GM18517 (cell line): ENCODE measurements around the gene USP17L11.
"Not testable (repeated sequence)": the region's sequence is repeated elsewhere in the genome, so short reads cannot be mapped to it uniquely, and the experiment has no call there.

Source experiments
- ATAC-seq: cut with Tn5 transposase; IDR thresholded peaks from one replicate; pipeline ENCODE4 v1.9.1; 2021; ENCODE audit warnings: mild to moderate bottlenecking, moderate library complexity; ENCODE audit not compliant: unreplicated experiment

USP17L11 gene, protein sequence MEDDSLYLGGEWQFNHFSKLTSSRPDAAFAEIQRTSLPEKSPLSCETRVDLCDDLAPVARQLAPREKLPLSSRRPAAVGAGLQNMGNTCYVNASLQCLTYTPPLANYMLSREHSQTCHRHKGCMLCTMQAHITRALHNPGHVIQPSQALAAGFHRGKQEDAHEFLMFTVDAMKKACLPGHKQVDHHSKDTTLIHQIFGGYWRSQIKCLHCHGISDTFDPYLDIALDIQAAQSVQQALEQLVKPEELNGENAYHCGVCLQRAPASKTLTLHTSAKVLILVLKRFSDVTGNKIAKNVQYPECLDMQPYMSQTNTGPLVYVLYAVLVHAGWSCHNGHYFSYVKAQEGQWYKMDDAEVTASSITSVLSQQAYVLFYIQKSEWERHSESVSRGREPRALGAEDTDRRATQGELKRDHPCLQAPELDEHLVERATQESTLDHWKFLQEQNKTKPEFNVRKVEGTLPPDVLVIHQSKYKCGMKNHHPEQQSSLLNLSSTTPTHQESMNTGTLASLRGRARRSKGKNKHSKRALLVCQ

DNA sequence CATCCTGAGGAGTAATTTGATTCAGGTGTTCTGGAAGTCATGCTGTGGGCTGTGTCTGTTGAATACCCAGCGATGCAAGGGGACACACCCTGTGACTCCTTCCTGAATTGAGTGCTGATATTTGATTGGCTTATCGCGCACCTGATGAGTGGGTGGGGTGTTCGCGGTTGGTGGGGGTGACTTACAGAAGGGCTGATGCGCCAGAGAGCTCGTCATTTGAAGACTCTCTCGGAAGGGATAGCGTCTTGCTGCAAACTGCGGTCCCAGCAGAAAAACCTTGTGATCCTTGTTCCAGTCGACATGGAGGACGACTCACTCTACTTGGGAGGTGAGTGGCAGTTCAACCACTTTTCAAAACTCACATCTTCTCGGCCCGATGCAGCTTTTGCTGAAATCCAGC is at the start of gene USP17L11:
USP17L11 (plus strand) TSS at position 301 of the 400 bp plus-strand sequence; CDS start at position 301, 0 bp downstream.
- not testable (repeated sequence) for ATAC-seq

DNA sequence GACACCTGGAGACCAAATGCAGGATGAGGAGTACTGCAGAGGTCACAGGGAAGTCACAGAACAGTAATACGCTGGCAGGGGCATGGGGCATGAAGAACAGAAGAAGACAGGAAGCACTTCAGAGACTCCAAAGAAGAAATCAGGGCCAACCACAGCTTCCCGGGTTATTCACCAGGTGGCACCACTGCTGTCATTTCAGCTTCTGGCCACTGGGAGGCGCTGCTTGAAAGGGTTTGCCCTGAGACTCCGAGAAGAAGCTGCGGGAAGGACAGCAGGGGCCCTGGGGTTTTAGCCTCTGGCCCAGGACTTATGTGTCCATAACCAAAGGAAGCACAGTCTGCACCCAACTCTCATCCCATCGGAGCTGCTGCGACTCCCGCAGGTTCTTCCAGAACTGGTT is 49.2 kb upstream of the USP17L11 start:
- not testable (repeated sequence) for ATAC-seq

DNA sequence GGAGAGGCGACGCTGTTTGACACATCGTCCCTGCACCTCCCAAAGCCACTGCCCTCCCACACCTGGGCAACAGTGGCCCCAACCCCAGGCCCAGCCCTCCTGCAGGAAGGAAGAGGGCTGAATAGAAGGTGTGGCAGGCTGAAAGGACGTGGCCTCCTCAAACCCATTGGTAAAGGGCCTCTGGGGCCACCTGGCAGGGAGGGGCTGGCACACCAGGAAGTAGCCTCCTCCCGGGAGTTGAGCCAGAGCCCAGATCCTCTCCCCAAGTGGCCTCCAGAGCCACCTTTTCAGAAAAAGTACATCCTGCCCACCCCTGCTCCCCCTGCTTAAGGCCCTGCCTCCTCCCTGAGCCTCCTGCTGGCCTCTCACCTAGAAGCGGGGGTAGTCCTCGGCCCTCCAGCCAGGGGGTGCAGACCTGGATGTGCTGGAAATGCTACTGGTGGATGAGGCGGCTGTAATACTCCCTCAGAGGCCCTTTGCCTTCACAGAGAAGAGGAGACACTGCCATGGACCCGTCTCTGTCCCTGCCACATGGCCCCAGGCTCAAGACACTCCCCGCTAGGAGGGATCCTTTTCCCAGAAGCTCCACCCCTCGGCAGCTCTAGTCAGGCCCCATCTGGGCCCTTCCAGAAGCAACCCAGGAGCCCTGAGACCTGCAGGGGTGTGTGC is 45.3 kb upstream of the USP17L11 start, which contains the start of gene FAM90A26:
FAM90A26 (plus strand) TSS at position 619 of the 669 bp plus-strand sequence. CDS start 2,764 bp downstream, outside the sequence.
- not testable (repeated sequence) for ATAC-seq

DNA sequence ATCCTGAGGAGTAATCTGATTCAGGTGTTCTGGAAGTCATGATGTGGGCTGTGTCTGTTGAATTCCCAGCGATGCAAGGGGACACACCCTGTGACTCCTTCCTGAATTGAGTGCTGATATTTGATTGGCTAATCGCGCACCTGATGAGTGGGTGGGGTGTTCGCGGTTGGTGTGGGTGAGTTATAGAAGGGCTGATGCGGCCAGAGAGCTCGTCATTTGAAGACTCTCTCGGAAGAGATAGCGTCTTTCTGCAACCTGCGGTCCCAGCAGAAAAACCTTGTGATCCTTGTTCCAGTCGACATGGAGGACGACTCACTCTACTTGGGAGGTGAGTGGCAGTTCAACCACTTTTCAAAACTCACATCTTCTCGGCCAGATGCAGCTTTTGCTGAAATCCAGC is 4.8 kb upstream of the USP17L11 start, which contains the start of gene USP17L10:
USP17L10 (plus strand) TSS at position 301 of the 400 bp plus-strand sequence; CDS start at position 301, 0 bp downstream.
- ATAC-seq: not testable (repeated sequence)

DNA sequence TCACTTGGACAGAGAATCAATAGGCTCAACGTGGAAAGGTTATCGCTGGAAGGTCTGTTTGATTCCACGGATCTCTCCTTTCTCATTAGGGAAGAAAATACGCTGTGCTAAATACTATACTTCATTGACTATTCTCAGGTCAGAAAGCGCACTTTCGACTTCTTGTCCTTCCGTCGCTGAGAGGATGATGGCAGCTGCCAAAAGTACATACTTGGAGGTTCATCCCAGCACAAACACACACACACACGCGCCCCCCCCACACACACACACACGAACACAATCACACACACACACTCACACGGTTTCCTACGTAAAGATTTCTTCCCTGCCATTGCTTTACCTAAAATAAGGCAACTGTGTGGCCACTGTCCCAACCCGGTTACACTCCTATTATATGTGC is 504 bp upstream of the USP17L11 start:
- ATAC-seq: not testable (repeated sequence)

DNA sequence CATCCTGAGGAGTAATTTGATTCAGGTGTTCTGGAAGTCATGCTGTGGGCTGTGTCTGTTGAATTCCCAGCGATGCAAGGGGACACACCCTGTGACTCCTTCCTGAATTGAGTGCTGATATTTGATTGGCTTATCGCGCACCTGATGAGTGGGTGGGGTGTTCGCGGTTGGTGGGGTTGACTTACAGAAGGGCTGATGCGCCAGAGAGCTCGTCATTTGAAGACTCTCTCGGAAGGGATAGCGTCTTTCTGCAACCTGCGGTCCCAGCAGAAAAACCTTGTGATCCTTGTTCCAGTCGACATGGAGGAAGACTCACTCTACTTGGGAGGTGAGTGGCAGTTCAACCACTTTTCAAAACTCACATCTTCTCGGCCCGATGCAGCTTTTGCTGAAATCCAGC is 4.6 kb downstream of the USP17L11 start, which contains the start of gene USP17L12:
USP17L12 (plus strand) TSS at position 301 of the 400 bp plus-strand sequence; CDS start at position 301, 0 bp downstream.
- not testable (repeated sequence) for ATAC-seq

DNA sequence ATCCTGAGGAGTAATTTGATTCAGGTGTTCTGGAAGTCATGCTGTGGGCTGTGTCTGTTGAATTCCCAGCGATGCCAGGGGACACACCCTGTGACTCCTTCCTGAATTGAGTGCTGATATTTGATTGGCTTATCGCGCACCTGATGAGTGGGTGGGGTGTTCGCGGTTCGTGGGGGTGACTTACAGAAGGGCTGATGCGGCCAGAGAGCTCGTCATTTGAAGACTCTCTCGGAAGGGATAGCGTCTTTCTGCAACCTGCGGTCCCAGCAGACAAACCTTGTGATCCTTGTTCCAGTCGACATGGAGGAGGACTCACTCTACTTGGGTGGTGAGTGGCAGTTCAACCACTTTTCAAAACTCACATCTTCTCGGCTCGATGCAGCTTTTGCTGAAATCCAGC is 9.4 kb downstream of the USP17L11 start, which contains the start of gene USP17L13:
USP17L13 (plus strand) TSS at position 301 of the 400 bp plus-strand sequence; CDS start at position 301, 0 bp downstream.
- ATAC-seq: not testable (repeated sequence)

DNA sequence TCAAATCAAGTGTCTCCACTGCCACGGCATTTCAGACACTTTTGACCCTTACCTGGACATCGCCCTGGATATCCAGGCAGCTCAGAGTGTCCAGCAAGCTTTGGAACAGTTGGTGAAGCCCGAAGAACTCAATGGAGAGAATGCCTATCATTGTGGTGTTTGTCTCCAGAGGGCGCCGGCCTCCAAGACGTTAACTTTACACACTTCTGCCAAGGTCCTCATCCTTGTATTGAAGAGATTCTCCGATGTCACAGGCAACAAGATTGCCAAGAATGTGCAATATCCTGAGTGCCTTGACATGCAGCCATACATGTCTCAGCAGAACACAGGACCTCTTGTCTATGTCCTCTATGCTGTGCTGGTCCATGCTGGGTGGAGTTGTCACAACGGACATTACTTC is 15.0 kb downstream of the USP17L11 start:
- ATAC-seq: not testable (repeated sequence)

DNA sequence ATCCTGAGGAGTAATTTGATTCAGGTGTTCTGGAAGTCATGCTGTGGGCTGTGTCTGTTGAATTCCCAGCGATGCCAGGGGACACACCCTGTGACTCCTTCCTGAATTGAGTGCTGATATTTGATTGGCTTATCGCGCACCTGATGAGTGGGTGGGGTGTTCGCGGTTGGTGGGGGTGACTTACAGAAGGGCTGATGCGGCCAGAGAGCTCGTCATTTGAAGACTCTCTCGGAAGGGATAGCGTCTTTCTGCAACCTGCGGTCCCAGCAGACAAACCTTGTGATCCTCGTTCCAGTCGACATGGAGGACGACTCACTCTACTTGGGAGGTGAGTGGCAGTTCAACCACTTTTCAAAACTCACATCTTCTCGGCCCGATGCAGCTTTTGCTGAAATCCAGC is 18.9 kb downstream of the USP17L11 start, which contains the start of gene USP17L15:
USP17L15 (plus strand) TSS at position 301 of the 400 bp plus-strand sequence; CDS start at position 301, 0 bp downstream.
- not testable (repeated sequence) for ATAC-seq

DNA sequence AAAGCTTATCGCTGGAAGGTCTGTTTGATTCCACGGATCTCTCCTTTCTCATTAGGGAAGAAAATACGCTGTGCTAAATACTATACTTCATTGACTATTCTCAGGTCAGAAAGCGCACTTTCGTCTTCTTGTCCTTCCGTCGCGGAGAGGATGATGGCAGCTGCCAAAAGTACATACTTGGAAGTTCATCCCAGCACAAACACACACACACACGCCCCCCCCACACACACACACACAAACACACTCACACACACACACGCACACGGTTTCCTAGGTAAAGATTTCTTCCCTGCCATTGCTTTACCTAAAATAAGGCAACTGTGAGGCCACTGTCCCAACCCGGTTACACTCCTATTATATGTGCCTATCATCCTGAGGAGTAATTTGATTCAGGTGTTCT is 23.3 kb downstream of the USP17L11 start:
- ATAC-seq: not testable (repeated sequence)

DNA sequence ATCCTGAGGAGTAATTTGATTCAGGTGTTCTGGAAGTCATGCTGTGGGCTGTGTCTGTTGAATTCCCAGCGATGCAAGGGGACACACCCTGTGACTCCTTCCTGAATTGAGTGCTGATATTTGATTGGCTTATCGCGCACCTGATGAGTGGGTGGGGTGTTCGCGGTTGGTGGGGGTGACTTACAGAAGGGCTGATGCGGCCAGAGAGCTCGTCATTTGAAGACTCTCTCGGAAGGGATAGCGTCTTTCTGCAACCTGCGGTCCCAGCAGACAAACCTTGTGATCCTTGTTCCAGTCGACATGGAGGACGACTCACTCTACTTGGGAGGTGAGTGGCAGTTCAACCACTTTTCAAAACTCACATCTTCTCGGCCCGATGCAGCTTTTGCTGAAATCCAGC is 28.4 kb downstream of the USP17L11 start, which contains the start of gene USP17L17:
USP17L17 (plus strand) TSS at position 301 of the 400 bp plus-strand sequence; CDS start at position 301, 0 bp downstream.
- ATAC-seq: not testable (repeated sequence)

DNA sequence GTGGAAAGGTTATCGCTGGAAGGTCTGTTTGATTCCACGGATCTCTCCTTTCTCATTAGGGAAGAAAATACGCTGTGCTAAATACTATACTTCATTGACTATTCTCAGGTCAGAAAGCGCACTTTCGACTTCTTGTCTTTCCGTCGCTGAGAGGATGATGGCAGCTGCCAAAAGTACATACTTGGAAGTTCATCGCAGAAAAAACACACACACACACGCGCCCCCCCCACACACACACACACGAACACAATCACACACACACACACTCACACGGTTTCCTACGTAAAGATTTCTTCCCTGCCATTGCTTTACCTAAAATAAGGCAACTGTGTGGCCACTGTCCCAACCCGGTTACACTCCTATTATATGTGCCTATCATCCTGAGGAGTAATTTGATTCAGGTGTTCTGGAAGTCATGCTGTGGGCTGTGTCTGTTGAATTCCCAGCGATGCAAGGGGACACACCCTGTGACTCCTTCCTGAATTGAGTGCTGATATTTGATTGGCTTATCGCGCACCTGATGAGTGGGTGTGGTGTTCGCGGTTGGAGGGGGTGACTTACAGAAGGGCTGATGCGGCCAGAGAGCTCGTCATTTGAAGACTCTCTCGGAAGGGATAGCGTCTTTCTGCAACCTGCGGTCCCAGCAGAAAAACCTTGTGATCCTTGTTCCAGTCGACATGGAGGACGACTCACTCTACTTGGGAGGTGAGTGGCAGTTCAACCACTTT is 32.9 kb downstream of the USP17L11 start, which contains the start of gene USP17L18:
USP17L18 (plus strand) TSS at position 678 of the 728 bp plus-strand sequence; CDS start at position 678, 0 bp downstream.
- not testable (repeated sequence) for ATAC-seq

DNA sequence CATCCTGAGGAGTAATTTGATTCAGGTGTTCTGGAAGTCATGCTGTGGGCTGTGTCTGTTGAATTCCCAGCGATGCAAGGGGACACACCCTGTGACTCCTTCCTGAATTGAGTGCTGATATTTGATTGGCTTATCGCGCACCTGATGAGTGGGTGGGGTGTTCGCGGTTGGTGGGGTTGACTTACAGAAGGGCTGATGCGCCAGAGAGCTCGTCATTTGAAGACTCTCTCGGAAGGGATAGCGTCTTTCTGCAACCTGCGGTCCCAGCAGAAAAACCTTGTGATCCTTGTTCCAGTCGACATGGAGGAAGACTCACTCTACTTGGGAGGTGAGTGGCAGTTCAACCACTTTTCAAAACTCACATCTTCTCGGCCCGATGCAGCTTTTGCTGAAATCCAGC is 37.9 kb downstream of the USP17L11 start, which contains the start of gene USP17L19:
USP17L19 (plus strand) TSS at position 301 of the 400 bp plus-strand sequence; CDS start at position 301, 0 bp downstream.
- ATAC-seq: not testable (repeated sequence)

DNA sequence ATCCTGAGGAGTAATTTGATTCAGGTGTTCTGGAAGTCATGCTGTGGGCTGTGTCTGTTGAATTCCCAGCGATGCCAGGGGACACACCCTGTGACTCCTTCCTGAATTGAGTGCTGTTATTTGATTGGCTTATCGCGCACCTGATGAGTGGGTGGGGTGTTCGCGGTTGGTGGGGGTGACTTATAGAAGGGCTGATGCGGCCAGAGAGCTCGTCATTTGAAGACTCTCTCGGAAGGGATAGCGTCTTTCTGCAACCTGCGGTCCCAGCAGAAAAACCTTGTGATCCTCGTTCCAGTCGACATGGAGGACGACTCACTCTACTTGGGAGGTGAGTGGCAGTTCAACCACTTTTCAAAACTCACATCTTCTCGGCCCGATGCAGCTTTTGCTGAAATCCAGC is 42.6 kb downstream of the USP17L11 start, which contains the start of gene USP17L20:
USP17L20 (plus strand) TSS at position 301 of the 400 bp plus-strand sequence; CDS start at position 301, 0 bp downstream.
- ATAC-seq: not testable (repeated sequence)

DNA sequence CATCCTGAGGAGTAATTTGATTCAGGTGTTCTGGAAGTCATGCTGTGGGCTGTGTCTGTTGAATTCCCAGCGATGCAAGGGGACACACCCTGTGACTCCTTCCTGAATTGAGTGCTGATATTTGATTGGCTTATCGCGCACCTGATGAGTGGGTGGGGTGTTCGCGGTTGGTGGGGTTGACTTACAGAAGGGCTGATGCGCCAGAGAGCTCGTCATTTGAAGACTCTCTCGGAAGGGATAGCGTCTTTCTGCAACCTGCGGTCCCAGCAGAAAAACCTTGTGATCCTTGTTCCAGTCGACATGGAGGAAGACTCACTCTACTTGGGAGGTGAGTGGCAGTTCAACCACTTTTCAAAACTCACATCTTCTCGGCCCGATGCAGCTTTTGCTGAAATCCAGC is 47.4 kb downstream of the USP17L11 start, which contains the start of gene USP17L21:
USP17L21 (plus strand) TSS at position 301 of the 400 bp plus-strand sequence; CDS start at position 301, 0 bp downstream.
- ATAC-seq: not testable (repeated sequence)
